Stimulated activated CD4-positive, alpha-beta T cell treated with anti-CD3 and anti-CD28 coated beads, Interleukin-2, amount 100 ng/mL, for 48 hours (primary cell): ENCODE measurements around the gene MAML2.

ENCODE experiments used
- DNase-seq, 2 donors: peaks; one replicate each; pipeline ENCODE4 v3.0.0-alpha.2; 2020

The MAML2 gene

DNA sequence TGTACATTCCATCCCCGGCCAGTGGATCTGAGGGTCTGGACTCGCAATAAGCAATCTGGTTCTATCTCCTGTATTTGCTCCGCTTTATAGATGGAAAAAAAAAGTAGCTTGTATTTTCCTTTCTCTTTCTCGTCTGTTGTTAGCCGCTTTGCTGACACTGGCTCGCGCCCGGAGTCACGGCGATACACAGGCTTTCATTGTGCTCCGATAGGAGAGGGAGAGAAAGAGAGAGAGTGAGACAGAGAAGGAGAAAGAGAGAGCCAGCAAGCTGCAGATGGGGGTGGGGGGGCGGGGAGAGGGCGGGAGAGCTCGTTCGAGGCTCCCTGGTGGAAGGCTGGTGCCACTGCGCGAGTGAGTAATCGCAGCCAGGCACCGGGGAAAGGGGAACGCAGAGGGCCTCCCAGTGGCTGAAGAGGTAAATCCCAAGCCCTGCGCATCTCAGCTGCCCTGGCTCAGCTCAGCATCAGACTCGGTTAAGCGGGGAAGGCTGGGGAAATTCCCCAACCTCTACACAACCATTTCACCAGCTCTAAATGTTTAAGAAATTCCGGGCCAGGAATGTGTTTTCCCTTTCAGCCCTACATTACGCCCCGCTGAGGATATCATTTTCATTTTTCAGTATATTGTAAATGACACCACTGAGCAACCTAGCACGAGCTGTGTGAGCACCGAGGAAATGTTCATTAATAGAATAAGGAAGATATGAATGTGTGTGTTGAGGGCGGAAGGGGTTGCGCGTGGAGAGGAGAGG lies at the start of gene MAML2:
MAML2 (minus strand) TSS at position 235 of the 751 bp plus-strand sequence. CDS start 1,300 bp downstream, outside the sequence.
- peak; percentile 75 to 78 for DNase-seq

DNA sequence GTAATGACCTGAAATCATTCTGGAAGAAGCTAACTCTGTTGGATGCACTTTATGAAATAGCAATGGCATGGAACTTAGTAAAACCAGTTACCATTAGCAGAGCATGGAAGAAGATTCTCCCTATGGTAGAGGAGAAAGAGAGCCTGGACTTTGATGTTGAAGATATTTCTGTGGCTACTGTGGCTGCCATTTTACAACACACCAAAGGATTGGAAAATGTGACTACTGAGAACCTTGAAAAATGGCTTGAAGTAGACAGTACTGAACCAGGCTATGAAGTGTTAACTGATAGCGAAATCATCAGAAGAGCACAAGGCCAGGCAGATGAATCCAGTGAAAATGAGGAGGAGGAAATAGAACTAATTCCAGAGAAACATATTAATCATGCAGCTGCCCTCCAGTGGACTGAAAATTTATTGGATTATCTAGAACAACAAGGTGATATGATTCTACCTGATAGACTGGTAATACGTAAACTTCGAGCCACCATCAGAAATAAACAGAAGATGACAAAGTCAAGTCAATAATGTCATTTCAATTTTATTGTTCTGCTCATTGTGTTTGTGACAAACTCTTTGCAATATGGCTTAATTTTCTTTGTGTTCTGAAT lies 48.8 kb upstream of the MAML2 start:
- no peak for DNase-seq

DNA sequence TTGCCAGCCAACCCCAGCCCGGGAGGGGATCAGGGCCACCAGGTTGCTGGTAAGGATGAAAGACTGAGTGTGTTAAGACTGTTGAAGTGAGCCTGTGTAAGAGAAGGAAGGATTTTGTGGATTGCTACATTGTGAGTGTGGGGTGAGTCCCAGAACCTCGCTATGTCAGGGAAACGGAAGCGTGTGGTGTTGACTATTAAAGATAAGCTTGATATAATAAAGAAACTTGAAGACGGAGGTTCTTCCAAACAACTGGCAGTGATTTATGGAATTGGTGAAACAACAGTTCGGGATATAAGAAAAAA lies 47.4 kb upstream of the MAML2 start:
- no peak for DNase-seq

DNA sequence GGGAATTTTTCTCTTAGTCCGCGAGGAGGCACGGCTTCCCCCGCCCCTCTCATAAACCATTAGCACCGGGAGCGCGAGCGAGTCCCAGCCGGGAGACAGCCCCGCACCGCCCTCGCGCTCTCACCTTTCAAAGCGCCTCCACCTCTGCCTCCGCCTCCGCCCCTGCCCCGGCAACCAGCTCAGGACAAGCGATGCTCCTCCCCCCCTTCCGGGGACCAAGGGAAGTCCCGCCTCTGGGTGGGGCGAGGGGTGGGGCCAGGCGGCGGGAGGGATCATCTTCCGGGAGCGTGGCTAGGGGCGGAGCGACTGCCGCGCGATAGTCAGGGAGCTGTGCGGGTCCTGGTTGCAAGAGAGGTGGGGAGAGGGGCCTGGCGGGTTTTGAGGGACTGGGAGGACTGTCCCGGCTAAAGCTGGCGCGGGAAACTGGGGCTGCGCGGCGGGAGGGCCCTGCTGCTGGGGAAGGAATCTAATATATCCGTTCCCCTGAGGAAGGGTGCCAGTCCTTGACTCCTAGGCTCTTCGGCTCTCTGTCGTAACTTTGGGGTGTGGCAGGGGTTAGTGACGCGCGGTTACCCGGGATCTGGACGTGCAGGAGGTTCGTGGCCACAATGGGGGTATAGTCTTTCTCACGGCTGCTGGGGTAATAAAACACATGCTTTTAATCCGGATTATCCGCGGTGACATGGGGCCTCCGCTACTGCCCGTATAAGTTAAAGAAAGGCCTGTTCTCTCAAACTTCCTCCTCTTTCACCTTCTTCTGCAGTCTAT lies 46.9 kb upstream of the MAML2 start, which contains the start of the genes CCDC82 and JRKL:
CCDC82 (minus strand) TSS at position 193 of the 768 bp plus-strand sequence. CDS start 5,165 bp downstream, outside the sequence.
JRKL (plus strand) TSS at position 294 of the 768 bp plus-strand sequence. CDS start 637 bp downstream, outside the sequence.
- peak; percentile 98 for DNase-seq

DNA sequence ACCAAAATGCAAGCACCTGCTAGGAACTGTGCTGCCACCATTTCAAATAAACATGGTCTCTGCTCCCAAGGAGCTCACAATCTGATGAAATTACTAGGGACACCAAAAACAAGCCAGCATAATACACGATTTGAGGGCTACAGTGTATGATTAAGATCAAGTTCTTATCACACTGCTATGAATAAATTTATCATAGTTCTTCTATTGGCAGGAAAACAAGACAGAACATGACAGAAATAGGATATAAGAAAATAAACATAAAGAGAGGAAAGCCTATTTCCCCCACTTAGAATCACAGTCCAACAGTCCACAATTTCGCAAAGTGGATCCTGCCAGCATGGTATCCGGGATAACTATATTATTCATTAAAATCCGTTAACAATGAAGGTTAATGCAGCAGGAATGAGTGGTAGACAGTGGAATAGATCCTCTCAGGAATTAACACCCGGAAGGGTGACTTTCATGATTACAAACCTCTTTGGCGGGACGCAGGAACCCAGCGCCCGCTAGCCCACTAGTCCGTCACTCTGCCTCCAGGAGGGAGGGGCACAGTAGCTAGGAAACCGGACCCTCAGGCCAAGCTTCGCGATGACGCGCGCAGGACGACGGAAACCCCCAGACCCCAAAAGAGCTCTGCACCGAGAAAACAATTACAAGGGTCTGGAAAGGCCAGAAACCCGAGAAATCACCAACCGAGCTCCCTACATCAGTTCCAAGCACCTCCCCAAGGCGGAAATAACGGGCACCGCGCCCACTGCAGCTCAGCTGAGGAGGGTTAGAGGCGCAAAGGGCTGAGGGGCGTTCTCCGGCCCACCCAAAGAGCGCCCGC lies 46.1 kb upstream of the MAML2 start:
- no peak for DNase-seq

DNA sequence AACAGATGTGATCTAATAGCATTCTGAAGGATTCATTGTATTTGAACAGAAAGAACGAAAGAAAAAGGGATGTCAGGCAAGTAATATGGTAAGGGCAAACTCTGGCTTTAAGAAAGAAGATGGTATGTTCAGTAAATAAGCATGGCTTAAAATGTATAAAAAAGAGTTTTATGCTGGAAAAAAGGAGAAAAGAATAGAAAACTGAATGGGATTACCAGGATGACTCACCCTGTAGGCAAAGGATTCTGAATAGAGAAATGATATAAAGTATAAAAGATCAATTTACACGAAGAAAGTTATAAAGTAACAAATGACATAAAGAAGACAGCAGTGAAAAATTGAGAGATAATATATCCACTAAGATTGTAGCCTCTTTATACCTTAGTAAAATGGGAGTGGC lies 42.2 kb upstream of the MAML2 start:
- DNase-seq: no peak

DNA sequence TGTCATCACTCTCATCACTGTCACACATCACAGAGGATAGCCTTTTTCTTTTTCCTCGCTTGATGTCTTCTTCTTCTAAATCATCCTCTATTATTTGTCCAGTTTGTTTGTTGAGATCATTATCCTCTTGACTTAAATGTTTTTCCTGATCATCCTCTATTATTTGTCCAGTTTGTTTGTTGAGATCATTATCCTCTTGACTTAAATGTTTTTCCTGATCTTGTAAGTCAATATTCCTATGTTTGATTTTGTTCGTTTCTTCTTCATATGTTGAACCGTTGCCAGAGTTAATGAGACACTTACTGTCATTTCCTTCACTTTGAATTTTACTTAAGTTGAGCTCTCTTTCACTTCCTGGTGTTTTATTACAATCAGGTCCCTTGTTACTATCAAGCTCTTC lies 41.2 kb upstream of the MAML2 start:
- DNase-seq: no peak

DNA sequence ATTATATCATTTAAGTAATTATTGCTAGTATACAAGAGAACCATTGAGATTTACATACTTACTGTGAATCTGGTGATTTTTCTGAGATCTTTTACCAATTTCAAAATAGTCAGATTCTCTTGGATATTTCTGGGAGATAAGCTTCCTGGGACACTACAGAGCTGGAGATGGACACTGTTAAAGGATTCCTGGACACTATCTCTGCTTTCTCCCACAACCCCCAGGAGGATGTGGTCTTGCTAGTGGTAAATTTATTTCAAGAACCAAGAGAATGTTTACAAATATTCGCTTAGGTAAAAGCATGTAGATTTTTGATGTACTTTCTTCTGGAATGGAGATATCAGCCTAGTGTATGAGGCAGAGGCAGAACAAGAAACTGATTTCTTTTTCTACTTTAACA lies 33.8 kb upstream of the MAML2 start:
- no peak for DNase-seq

DNA sequence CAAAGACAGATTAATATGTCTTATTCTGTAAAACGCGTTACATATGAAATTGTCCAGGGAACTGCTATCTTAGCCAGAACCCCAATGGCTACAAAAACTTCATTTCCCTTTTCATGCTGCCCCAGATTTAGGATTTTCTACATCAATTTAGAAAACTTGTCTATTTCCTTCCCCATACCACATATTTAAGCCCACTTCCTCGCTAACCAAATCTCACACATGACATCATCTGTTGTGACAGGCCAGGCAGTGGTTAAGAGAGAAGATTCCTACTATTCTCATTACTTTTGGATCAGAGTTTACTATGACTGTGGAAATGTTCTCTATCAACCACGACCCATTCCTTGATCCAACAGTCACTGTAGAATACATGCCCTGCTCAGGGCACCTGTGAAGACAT lies 30.8 kb upstream of the MAML2 start:
- DNase-seq: no peak

DNA sequence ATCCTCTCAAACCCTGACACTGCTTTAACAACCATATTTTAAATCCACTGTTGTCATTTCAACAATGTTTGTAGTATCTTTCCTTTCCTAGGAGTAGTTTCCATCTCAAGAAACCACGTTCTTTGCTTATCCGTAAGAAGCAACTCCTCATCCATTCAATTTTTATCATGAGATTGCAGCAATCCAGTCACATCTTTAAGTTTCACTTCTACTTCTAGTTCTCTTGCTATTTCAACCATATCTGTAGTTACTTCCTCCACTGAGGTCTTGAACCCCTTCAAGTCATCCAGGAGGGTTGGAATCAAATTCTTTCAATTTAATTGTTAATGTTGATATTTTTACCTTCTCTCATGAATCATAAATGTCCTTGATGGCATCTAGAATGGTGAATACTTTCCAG lies 24.3 kb upstream of the MAML2 start:
- no peak for DNase-seq

DNA sequence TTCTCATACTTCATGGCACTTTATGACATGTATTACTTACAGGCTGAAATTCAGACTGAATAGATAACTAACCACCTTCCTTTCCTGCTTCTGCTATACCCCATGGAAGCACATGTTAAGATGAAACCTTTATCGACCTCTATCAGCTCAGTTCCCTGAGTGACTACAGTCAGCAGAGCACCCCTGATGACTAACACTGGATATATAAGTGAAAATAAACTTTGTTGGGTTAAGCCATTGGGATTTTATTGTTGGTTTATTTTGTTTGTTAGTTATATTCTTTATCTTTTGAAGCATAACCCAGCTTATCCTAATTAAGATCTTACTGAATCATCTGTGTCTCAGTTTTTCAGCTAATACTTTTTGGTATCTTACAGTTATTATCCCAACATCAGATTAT lies 23.0 kb upstream of the MAML2 start:
- DNase-seq: no peak

DNA sequence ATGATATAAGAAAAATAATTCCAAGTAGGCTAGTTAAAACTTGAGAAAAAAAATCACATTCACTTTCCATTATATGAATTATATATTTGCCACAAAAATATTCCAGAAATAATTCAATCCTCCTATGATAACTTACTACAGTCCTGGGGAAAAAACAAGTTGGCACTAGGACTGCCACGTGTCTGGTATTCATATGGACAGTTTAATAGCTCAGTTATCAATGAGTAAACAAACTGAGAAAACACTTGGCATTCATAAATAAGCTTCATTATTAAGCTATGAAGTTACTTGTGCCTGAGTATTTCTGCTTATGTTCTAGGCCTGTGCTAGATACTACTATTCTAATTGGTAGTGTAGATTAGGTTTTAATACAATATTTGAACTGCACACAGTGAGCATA lies 22.5 kb upstream of the MAML2 start:
- DNase-seq: no peak

DNA sequence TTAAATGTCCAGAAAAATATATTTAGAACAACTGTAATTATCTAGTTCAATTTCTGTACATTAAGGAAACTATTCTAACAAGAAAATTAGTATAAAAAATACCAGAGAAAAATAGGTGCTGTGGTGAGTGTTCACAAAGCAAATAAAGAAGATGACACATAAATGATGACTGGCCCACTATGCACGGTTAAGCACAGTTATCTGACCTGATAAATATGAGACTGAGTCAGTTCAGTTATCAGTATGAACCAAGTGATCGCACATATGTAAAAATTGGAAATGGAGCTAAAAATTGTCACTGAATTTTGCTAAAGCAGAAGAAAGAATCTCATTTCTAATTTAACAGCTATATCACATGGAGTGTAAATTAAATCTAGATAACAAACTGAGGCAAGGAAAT lies 18.8 kb upstream of the MAML2 start:
- no peak for DNase-seq

DNA sequence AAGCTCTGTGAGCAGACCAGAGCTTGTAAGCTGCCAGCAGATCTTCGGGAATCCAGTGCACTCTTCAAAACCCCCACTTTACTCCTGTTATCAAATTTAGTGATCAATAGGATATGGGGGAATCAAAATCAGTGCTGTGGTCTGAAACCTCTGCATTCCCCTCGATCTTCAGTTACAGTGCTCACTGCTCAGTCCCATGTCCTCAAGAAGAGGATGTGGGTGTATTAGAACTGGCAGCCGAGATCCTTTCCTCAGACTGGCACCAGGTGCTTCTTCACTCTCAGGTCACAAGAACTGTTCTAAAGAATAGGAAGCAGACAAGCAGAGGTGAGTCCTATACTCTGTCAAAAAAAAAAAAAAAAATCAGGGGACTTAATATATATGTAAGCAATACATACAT lies 15.3 kb upstream of the MAML2 start:
- DNase-seq: no peak

DNA sequence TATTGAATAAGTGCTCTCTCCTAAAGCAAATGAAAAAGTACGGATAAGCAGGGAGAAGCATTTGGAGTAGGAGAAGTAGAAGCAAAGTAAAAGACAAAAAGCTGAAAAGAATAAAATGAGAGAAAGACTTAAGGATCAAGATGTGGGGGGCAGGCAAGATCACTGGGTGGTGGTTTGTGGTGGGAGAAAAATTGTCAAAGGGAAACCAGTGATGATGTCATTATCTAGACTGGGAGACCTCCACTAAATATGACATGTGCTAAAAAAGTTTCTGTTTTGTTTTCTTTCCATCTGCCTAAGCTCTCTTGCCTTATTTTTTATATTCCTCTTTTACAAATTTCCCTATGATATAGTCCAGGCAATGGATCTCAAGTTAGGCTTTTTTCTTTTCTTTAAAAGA lies 14.8 kb upstream of the MAML2 start:
- no peak for DNase-seq

DNA sequence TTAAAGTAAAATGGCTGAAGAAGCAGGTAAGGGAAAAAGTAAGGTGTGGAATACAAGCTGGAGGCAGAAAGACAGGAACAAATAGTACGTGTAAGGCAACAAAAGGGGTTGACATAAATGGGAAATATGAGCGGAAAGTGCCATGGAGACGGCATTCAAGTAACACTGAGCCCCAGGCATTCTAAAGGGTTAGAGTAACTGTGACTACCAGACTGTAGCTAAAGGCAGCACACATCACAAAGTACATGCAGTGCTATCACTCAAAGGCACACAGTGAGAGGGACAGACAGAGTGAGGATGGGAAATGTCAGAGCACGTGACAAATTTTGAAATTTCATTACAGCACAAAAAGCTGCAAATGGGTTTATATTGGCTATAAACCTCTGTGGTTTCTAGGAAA lies 13.9 kb upstream of the MAML2 start:
- no peak for DNase-seq

DNA sequence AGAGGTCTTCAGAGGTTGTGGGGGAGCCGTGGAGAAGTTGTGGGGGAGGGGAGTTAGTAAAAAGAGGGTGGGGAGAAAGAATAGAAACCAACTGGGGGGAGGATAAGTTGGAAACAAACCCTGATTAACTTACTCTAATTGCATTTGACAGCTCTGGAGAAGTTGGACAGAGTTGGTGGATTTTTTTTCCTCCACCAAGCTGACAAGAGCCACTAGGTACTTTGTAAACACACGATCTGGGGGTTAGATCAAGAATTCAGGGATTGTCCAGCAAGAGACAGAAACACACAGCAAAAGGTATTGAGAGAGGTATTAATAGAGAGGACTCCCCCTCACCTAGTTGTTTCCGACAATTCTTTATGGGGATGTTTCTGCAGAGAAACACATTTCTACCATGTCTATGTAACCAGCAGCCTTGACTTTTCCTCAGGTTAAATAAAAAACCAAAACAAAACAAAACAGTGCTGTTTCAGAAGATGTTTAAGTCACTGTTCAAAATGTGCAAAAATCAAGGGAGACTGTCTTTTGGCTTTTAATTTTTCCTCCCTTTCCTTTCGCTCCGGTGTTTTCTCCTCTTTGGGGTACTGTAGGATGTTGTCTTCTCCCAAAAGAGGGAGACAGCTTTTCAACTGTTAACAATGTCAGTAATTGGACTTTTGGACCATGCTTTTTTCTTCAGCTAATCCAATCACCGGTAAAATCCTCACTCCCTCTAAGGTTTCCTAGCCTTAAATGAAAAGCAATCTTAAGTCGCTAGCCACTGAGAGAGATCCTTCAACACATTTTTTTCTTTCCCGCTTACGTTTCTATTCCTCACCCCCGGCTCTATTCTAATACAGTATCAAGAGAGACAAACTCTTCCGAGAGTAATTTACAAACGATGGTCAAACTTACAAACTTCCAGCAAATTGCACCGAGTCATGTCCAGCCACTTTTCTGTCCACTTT lies 708 bp downstream of the MAML2 start:
- DNase-seq: no peak

DNA sequence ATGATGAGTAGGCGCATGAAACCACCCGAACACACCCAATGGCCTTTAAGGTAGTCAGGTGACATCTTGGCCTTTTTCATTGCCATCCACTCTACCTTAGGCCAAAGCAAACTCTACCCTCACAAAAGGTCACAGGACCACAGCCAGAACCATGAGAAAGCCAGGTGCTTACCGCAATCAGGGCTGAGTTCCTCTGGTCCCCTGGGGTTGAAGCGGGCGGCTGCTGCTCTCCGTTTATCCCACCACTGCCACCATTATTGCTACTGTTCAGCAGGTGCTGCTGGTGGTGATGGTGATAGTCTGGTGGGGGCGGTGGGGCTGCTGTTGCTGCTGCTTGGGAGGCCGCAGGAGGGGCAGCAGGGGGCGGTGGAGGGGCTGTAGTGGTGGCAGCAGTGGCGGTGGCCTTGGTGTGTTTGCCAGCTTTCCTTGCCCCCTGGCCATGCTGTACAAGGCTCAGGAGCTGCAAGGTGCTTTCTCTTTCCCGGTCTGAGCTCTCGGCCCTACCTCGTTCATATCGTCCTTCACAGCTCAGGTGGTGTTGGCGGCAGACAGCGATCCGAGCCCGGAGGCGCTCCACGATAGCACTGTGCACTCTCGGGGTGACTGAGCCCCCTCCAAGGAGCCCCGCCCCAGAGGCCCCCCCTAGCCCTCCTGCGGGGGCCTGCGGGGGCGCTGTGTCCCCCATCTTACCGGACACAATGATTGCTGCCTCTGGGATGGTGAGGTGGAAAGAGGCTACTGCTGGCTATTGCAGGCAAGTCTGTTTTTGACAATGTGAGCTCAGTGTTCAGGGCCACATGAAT lies 1.6 kb downstream of the MAML2 start:
- DNase-seq: peak in 1 of 2 donors; percentile 50

DNA sequence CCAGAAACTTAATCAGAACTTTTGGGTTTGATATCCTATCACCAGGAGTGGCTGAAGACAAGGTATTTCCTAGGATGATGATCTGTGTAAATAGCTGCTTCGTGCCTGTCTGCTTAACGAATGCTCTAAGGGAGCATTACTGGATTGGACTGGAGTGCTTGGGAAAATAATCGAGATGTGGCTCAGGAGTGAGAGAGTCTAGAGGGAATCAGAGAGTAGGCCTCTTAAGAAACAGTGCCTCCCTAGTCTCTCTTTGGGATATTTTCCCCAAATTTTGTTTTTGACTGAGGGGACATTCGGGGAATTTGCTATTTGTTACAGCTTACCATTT lies 2.5 kb downstream of the MAML2 start:
- DNase-seq: no peak

DNA sequence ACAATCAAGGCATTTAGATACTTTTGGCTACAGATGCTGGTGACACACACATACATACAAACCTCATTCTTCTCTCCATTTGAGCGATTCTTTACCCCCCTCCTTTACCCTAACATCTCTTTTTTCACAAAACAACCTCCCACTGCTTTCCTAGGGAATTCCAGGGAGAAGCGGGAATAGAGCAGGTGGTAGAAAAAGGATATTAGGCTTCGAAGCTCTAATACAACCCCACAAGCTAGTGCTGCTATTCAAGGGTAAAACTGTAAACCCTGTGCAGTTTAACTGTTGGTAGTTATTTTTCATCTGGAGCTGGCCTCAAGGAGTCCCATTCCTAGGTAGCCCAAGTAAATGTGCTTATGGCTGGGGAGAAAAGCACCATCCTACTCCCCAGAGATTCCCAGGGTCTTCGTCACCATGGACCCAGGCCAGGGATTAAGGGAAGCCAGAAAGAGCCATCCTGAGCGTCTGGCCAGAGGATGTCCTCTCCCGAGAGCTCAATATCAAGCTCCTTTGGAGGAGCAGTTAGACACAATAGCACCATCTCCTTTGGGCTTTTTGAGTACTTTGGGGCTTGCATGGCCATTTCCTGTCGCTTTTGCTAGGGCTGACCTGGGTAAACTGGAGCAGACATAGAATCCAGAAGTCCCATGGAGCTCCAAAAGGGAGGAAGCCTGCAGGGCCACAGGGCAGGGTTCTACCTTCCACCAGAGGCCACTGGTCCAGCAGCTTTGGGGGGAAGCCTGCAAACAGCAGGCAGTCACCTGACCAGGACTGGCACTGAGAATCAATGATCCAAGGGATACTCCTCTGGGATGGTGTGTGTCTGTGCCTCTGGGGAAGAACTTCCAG lies 3.1 kb downstream of the MAML2 start:
- no peak for DNase-seq
